PC-3 (cell line): ENCODE data around the gene GATAD2A. TPM values are rescaled to one million over a fixed set of nuclear protein-coding genes. Genes with fewer than 3 reads are reported as not detected.

Experiments
- ATAC-seq: fragments of 200-7000 bp; cut with Tn5 transposase; 2 replicates; pipeline ENCODE4 v1.9.1; 2020; ENCODE audit warnings: mild to moderate bottlenecking, moderate library complexity
- BruUV-seq: library from RNA; stranded (reverse); fragments of 400-500 nt; replicated peaks from 2 replicates; lab custom pipeline; 2021; lab: Mats Ljungman, UMichigan
- CTCF ChIA-PET: fragments of 300-600 bp; sonication (Branson Sonifier 250); formaldehyde crosslinking; loops from one replicate; lab custom pipeline; 2022; ENCODE audit warnings: antibody characterized with exemption; lab: Charles Lee
- POLR2A ChIA-PET: fragments of 300-600 bp; sonication (Branson Sonifier 250); formaldehyde crosslinking; loops from one replicate; lab custom pipeline; 2022; ENCODE audit warnings: antibody characterized with exemption; ENCODE audit not compliant: unreplicated experiment; lab: Charles Lee
- DNase-seq: peaks from one replicate; pipeline ENCODE4 v3.0.0-alpha.2; 2015
- H2AFZ ChIP-seq: fragments of 300-600 bp; sonication (generic); 2 replicates; pipeline ENCODE4 v1.6.0; 2016; ENCODE audit warnings: antibody characterized with exemption, low read length
- H3F3A ChIP-seq: fragments of 300-600 bp; sonication (generic); one replicate; pipeline ENCODE4 v1.6.0; 2017; ENCODE audit warnings: antibody characterized with exemption, low read length, control low read depth, mild to moderate bottlenecking; ENCODE audit not compliant: unreplicated experiment
- H3K27ac ChIP-seq: fragments of 300-600 bp; sonication (generic); 2 replicates; pipeline ENCODE4 v1.5.1; 2016; ENCODE audit warnings: mild to moderate bottlenecking, low read length
- H3K27me3 ChIP-seq: fragments of 300-600 bp; sonication (generic); 2 replicates; pipeline ENCODE4 v1.6.1; 2016; ENCODE audit warnings: low read length, mixed read lengths
- H3K36me3 ChIP-seq: fragments of 300-600 bp; sonication (generic); 2 replicates; pipeline ENCODE4 v1.6.1; 2016; ENCODE audit warnings: low read depth, mixed run types, low read length, mixed read lengths
- H3K4me1 ChIP-seq: fragments of 300-600 bp; sonication (generic); 2 replicates; pipeline ENCODE4 v1.5.1; 2016; ENCODE audit warnings: low read length; ENCODE audit not compliant: insufficient read depth
- H3K4me2 ChIP-seq: fragments of 300-600 bp; sonication (generic); 2 replicates; pipeline ENCODE4 v1.6.0; 2016; ENCODE audit warnings: low read length
- H3K4me3 ChIP-seq: fragments of 300-600 bp; sonication (generic); 2 replicates; pipeline ENCODE4 v1.5.1; 2016; ENCODE audit warnings: mild to moderate bottlenecking, low read length, mixed read lengths
- H3K79me2 ChIP-seq: fragments of 300-600 bp; sonication (generic); 2 replicates; pipeline ENCODE4 v1.6.1; 2017; ENCODE audit warnings: low read length, mixed read lengths
- H3K9ac ChIP-seq: fragments of 300-600 bp; sonication (generic); 2 replicates; pipeline ENCODE4 v1.6.0; 2016; ENCODE audit warnings: mild to moderate bottlenecking, low read length
- H3K9me2 ChIP-seq: fragments of 300-600 bp; sonication (generic); replicated peaks from 2 replicates; pipeline ENCODE4 v1.6.1; 2016; ENCODE audit warnings: mixed run types, low read length, mixed read lengths
- H3K9me3 ChIP-seq: fragments of 300-600 bp; sonication (generic); 2 replicates; pipeline ENCODE4 v1.6.1; 2016; ENCODE audit warnings: low read length, mixed read lengths
- H4K20me1 ChIP-seq: fragments of 300-600 bp; sonication (generic); 2 replicates; pipeline ENCODE4 v1.6.1; 2016; ENCODE audit warnings: low read length, mixed read lengths
- CTCF ChIP-seq: fragments of 300-600 bp; sonication (generic); conservative IDR thresholded peaks from 2 replicates; pipeline ENCODE4 v1.5.1; 2017; ENCODE audit warnings: antibody characterized with exemption, low read depth, mild to moderate bottlenecking, low read length
- EZH2 ChIP-seq: fragments of 300-600 bp; sonication (generic); IDR thresholded peaks from one replicate; pipeline ENCODE4 v1.6.1; 2017; ENCODE audit warnings: antibody characterized with exemption, mild to moderate bottlenecking, low read length; ENCODE audit not compliant: unreplicated experiment
- EZH2phosphoT487 ChIP-seq: fragments of 300-600 bp; sonication (generic); IDR thresholded peaks from 2 replicates; pipeline ENCODE4 v1.6.1; 2018; ENCODE audit warnings: mild to moderate bottlenecking, antibody characterized with exemption, low read length, borderline replicate concordance
- intact Hi-C: fragments of 100-400 bp; cut with micrococcal nuclease; formaldehyde crosslinking; loops from 2 replicates; pipeline ENCODE4 v1.9.0; 2023
- total RNA-seq: library from RNA; depleted of rRNA; stranded (reverse); fragments of >200 nt; gene quantifications from 2 replicates; pipeline ENCODE4 v1.2.3, GENCODE V29; 2014

GATAD2A gene
- total RNA-seq, 1 experiment from 2014 or later, result 104 TPM

- DNase-seq (no peak), ATAC-seq (no peak)
- Histone ChIP-seq H3K27me3 (no peaks in the 10 kb centered on the region), H3K4me2 (no peak overlapping the region), H3K4me1 (peaks cover 17% of the 10 kb centered on the region), H3K9me2 (no peaks in the 10 kb centered on the region), H3K79me2 (peaks cover 100% of the 10 kb centered on the region), H3K9ac (no peak overlapping the region), H4K20me1 (peaks cover 42% of the 10 kb centered on the region), H3K27ac (no peak overlapping the region), H3K9me3 (no peaks in the 10 kb centered on the region), H3K4me3 (no peak overlapping the region), H2AFZ (no peak overlapping the region), H3F3A (no peaks in the 10 kb centered on the region), H3K36me3 (no peaks in the 10 kb centered on the region; the same call in 1 of the 2 replicates)
- no peak for TF ChIP-seq EZH2
- no peak for TF ChIP-seq EZH2phosphoT487
- TF ChIP-seq CTCF, result no peak
- ChIA-PET CTCF (no interaction called here), POLR2A (no interaction called here)
- intact Hi-C loops, result no loop called here
- TSS peak; percentile 7 for BruUV-seq
Measured at GRCh38 chr19:19446655-19447437, 41.4 kb downstream of the GATAD2A start.

- POLR2A ChIA-PET, result no interaction called here
- intact Hi-C loops, result no loop called here
Measured at GRCh38 chr19:19447536-19448237, 42.2 kb downstream of the GATAD2A start.

More at GRCh38 chr19:19447536-19448237, 42.2 kb downstream of the GATAD2A start:
- H3K4me2 ChIP-seq, result no peak overlapping the region
- CTCF ChIA-PET, result no interaction called here
- no peak overlapping the region for H3K4me3 ChIP-seq
- H3K9me2 ChIP-seq, result no peaks in the 10 kb centered on the region
- H3F3A ChIP-seq, result no peaks in the 10 kb centered on the region
- no peaks in the 10 kb centered on the region for H3K9me3 ChIP-seq
- TF ChIP-seq CTCF, result no peak
- TF ChIP-seq EZH2, result no peak
- TF ChIP-seq EZH2phosphoT487, result no peak
- peaks cover 100% of the 10 kb centered on the region for H3K79me2 ChIP-seq
- H3K27ac ChIP-seq, result no peak overlapping the region
- ATAC-seq (no peak), DNase-seq (no peak)
- H3K4me1 ChIP-seq, result peaks cover 17% of the 10 kb centered on the region
- no peaks in the 10 kb centered on the region; the same call in 1 of the 2 replicates for H3K36me3 ChIP-seq
- H3K27me3 ChIP-seq, result no peaks in the 10 kb centered on the region
- H3K9ac ChIP-seq, result no peak overlapping the region
- H4K20me1 ChIP-seq, result peaks cover 43% of the 10 kb centered on the region
- no peak overlapping the region for H2AFZ ChIP-seq
- BruUV-seq, result no TSS peak
